ENCODE results near the gene ETNK2. TPM values are rescaled to one million over a fixed set of nuclear protein-coding genes. Genes with fewer than 3 reads are reported as not detected.
A peak's percentile ranks its signal among the peaks of the same experiment; 100 is the strongest.
"Not testable (repeated sequence)": the region's sequence is repeated elsewhere in the genome, so short reads cannot be mapped to it uniquely, and the experiment has no call there.

The ETNK2 gene
- polyA plus RNA-seq, 1 donor = 34.3 TPM

DNA sequence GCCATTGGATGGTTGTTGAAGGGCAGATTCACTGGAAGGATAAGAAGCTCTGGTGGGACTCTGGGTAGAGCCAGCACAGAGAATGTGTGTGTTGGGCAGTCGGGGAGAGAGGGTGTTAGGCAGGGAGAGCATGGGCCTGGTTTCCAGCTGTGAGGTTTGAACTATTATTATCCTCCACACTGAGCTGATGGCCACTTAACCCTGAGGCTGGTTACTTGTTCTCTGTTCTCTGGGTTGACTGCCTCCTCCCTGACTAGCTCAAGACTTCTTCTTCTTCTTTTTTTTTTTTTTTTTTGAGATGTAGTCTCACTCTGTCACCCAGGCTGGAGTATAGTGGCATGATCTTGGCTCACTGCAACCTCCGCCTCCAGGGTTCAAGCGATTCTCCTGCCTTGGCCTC lies 61.7 kb downstream of the ETNK2 start:
- H3K27ac ChIP-seq (ENCODE audit: low read length); H3K36me3 ChIP-seq (ENCODE audit: control insufficient read depth, insufficient read depth, low read length); H3K27me3 ChIP-seq (ENCODE audit: control insufficient read depth, insufficient read depth, low read length); H3K4me3 ChIP-seq (ENCODE audit: low read length); H3K9me3 ChIP-seq (ENCODE audit: control insufficient read depth, low read depth, low read length); DNase-seq: not testable (repeated sequence)
- no CpG with 5 or more reads among the region's 3 CpGs for WGBS (ENCODE audit: insufficient coverage, low lambda C conversion rate)
- peaks cover 55% of the 10 kb centered on the region for H3K4me1 ChIP-seq (ENCODE audit: control insufficient read depth, insufficient read depth, low read length)

DNA sequence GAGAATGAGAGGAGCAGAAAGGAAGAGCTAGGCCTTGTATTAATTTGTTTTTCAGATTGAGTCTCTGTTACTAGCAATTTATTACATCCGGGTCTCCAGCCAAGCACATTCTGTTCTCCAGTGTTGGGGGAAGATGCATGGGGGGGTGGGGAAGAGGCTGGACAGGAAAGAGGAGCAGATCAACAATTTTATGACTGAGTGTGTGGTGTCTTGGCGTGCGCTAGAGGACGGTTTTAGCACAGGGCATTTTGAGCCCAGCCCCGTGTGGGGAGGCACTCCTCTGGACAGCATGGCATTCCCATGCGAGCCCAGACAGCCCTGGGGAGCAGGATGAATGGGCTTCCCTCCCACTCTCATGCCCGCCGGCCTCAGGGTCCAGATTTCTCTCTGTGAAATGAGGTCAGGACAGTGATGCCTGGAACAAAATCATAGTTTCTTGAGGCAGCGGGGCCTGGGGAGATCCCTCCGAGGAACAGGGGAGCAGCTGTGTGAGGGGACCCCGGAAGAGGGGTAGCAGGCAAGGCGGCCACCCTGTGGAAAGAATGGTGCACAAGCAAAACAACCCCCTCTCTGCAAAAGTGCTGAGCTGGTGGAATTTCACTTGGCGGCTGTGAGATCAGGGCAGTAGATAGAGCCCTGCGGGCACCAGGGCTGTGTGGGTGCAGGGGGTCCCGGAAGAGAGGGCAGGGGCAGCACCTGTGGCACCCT lies 62.6 kb downstream of the ETNK2 start:
- Histone ChIP-seq H3K4me3 (ENCODE audit: low read length) (no peak overlapping the region), H3K36me3 (ENCODE audit: control insufficient read depth, insufficient read depth, low read length) (no peaks in the 10 kb centered on the region), H3K4me1 (ENCODE audit: control insufficient read depth, insufficient read depth, low read length) (peaks cover 62% of the 10 kb centered on the region), H3K27ac (ENCODE audit: low read length) (no peak overlapping the region), H3K27me3 (ENCODE audit: control insufficient read depth, insufficient read depth, low read length) (no peaks in the 10 kb centered on the region), H3K9me3 (ENCODE audit: control insufficient read depth, low read depth, low read length) (no peaks in the 10 kb centered on the region)
- no CpG with 5 or more reads among the region's 15 CpGs for WGBS (ENCODE audit: insufficient coverage, low lambda C conversion rate)
- no peak for DNase-seq

DNA sequence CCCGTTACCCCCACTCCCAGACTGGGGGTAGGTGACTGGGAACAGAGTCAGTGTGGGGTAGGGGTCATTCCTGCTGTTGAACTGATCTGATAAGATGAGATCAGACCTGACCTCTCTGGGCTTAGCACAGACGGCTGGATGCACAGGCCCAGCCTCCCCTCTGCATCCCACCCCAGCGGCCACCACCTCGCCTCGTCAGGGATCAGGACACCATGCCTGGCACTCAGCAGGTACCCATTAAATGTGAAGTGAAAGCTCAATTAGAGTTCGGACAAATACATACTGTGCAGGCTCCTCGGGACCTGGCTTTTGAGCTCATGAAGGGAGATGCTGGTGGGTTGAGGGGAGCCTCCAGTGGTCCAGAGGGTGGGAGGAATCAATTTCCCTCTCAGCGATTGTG lies 63.2 kb downstream of the ETNK2 start:
- no CpG with 5 or more reads among the region's 8 CpGs for WGBS (ENCODE audit: insufficient coverage, low lambda C conversion rate)
- H3K27me3 ChIP-seq (ENCODE audit: control insufficient read depth, insufficient read depth, low read length) = no peaks in the 10 kb centered on the region
- no peaks in the 10 kb centered on the region for H3K9me3 ChIP-seq (ENCODE audit: control insufficient read depth, low read depth, low read length)
- H3K36me3 ChIP-seq (ENCODE audit: control insufficient read depth, insufficient read depth, low read length) = no peaks in the 10 kb centered on the region
- DNase-seq = no peak
- H3K4me3 ChIP-seq (ENCODE audit: low read length) = no peak overlapping the region
- H3K27ac ChIP-seq (ENCODE audit: low read length) = no peak overlapping the region
- peaks cover 62% of the 10 kb centered on the region for H3K4me1 ChIP-seq (ENCODE audit: control insufficient read depth, insufficient read depth, low read length)

DNA sequence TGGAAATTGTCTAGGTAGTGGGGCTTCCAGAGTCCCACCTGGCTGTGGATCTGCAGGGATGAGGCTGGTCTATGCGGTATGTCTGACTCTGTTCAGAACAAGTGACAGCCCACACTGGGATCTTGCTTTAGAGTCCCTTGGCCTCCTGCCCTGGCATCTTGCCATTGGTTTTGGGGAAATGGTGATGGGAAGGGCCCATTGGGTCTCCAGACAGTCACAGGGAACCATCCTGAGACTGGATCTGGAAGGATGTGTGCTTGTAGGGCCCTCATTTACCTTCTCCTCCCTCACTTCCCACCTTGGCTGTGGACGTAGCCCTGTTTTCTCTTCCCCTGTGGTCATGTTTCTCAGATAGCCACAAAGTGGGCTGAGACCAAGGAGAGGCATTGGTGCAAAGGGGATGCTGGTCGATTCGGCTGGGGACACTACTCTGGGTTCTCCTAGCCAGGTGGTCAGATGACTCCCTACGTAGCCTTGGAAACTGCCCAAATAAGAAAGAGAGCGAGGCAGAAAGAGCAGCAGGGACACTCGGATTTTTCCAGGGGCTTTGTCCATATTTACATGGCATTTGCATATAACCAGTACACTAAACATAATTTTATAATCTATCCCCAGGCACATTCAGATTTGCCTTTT lies 63.8 kb downstream of the ETNK2 start:
- no peak overlapping the region for H3K4me3 ChIP-seq (ENCODE audit: low read length)

DNA sequence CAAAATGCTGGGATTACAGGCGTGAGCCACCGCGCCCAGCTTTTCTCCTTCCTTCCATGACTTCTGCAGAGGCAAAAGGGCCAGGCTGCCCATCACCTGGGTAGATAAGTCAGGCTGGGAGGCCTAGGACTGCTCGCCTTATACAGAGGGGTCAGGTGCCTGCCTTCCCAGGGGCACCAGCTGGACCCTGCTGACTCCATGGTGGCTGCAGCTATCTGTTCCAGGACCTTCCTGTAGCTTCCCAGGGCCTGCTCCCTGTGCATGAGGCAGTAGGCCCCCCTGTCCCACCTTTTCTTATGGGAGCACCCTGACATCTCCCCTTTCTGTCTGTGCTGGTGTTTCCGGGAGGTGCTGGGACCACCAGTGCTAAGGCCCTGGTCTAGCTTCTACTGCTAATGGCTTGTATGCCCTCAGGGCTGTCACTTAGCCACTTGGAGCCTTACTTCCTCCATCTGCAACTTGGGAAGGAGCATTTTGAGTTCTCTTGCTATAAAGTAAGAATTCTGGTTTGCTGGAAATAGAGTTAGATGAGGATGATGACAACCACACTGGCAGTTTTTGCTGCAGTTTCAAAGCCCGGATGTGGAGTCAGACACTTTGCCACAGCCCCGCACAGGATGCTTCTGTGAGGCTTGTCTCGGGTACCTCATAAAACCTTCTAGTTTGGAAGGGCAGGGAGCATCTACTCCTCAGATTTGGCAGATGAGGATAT lies 64.5 kb downstream of the ETNK2 start:
- Histone ChIP-seq H3K9me3 (ENCODE audit: control insufficient read depth, low read depth, low read length) (no peaks in the 10 kb centered on the region), H3K27me3 (ENCODE audit: control insufficient read depth, insufficient read depth, low read length) (no peaks in the 10 kb centered on the region), H3K4me3 (ENCODE audit: low read length) (no peak overlapping the region), H3K36me3 (ENCODE audit: control insufficient read depth, insufficient read depth, low read length) (no peaks in the 10 kb centered on the region), H3K4me1 (ENCODE audit: control insufficient read depth, insufficient read depth, low read length) (peaks cover 63% of the 10 kb centered on the region), H3K27ac (ENCODE audit: low read length) (no peak overlapping the region)
- WGBS (ENCODE audit: insufficient coverage, low lambda C conversion rate) = no CpG with 5 or more reads among the region's 8 CpGs
- no peak for DNase-seq

More for the DNA sequence above, 63.8 kb downstream of the ETNK2 start:
- DNase-seq = no peak
- no peaks in the 10 kb centered on the region for H3K9me3 ChIP-seq (ENCODE audit: control insufficient read depth, low read depth, low read length)
- no peaks in the 10 kb centered on the region for H3K36me3 ChIP-seq (ENCODE audit: control insufficient read depth, insufficient read depth, low read length)
- peaks cover 63% of the 10 kb centered on the region for H3K4me1 ChIP-seq (ENCODE audit: control insufficient read depth, insufficient read depth, low read length)
- no CpG with 5 or more reads among the region's 7 CpGs for WGBS (ENCODE audit: insufficient coverage, low lambda C conversion rate)
- H3K27me3 ChIP-seq (ENCODE audit: control insufficient read depth, insufficient read depth, low read length) = no peaks in the 10 kb centered on the region
- H3K27ac ChIP-seq (ENCODE audit: low read length) = no peak overlapping the region

DNA sequence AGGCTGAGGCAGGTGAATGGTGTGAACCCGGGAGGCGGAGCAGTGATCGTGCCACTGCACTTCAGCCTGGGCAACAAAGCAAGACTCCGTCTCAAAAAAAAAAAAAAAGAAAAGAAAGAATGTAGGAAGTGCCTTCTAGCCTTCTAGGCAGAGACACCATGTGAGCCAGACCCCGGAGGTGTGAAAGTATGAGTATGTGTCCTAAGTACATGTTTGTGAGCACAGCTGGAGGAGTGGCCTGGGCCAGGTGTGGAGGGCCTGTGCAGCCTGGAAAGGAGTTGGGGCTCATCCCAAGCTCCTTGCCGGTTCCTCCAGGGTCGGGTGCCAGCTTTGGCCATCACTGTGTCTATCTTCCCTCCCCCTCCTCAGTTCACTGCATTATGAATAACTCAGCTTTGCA lies 66.0 kb downstream of the ETNK2 start:
- no peak for DNase-seq
- 17% methylated on average over 1 of the region's 7 CpGs for WGBS (ENCODE audit: insufficient coverage, low lambda C conversion rate)
- Histone ChIP-seq H3K27ac (ENCODE audit: low read length) (no peak overlapping the region), H3K9me3 (ENCODE audit: control insufficient read depth, low read depth, low read length) (no peaks in the 10 kb centered on the region), H3K36me3 (ENCODE audit: control insufficient read depth, insufficient read depth, low read length) (no peaks in the 10 kb centered on the region), H3K4me1 (ENCODE audit: control insufficient read depth, insufficient read depth, low read length) (peaks cover 64% of the 10 kb centered on the region), H3K27me3 (ENCODE audit: control insufficient read depth, insufficient read depth, low read length) (no peaks in the 10 kb centered on the region), H3K4me3 (ENCODE audit: low read length) (no peak overlapping the region)

DNA sequence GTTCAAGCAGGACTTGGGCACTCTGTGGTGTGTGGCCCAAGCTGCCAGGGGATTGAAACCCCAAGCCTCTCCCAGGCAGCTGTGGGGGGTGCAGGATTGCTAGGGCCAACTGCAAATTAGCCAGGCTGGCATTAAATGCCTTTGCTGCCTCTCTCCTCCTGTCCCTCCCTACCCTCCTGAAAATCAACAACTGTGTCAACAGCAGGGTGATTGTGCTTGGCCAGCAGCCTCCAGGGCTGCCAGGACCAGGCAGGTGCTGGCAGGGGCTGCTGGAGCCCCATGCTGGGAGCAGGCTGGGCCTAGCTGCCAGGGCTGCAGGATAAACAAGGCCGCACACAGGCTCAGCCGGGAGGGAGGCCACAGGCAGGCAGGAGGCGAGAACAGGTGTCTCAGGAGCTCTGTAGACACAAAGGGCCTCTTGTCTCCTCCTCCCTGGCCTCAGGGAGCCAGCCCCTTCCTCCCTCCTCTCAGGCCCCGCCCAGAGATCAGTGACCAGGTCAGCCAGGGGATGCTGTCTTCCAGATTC lies 67.5 kb downstream of the ETNK2 start:
- H3K27ac ChIP-seq (ENCODE audit: low read length) = peak overlapping the region; percentile 92
- H3K27me3 ChIP-seq (ENCODE audit: control insufficient read depth, insufficient read depth, low read length) = no peaks in the 10 kb centered on the region
- peak; percentile 60 to 82 for DNase-seq
- H3K9me3 ChIP-seq (ENCODE audit: control insufficient read depth, low read depth, low read length) = no peaks in the 10 kb centered on the region
- no CpG with 5 or more reads among the region's 4 CpGs for WGBS (ENCODE audit: insufficient coverage, low lambda C conversion rate)
- no peaks in the 10 kb centered on the region for H3K36me3 ChIP-seq (ENCODE audit: control insufficient read depth, insufficient read depth, low read length)
- H3K4me3 ChIP-seq (ENCODE audit: low read length) = no peak overlapping the region
- H3K4me1 ChIP-seq (ENCODE audit: control insufficient read depth, insufficient read depth, low read length) = peaks cover 69% of the 10 kb centered on the region

DNA sequence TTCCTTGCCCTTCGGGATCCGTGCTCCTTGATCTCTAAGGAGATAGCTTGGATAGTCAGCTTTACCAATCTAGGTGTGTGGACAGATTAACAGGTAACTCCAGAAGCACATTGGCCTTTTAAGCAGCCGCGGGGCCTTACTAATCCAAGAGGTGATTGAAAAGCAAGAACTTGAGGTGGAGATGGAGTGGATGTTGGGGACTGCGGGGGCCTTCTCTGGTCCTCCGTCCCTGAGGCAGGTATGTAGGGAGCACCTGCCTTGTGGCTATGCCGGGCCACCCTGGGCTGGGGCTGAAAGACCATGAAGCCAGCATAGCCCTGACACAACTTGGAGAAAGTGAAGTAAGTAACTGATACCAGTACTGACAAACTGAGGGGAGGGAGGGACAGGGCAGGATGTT lies 68.4 kb downstream of the ETNK2 start:
- Histone ChIP-seq H3K4me3 (ENCODE audit: low read length) (no peak overlapping the region), H3K36me3 (ENCODE audit: control insufficient read depth, insufficient read depth, low read length) (no peaks in the 10 kb centered on the region), H3K9me3 (ENCODE audit: control insufficient read depth, low read depth, low read length) (no peaks in the 10 kb centered on the region), H3K27ac (ENCODE audit: low read length) (peak overlapping the region; percentile 92), H3K4me1 (ENCODE audit: control insufficient read depth, insufficient read depth, low read length) (peaks cover 67% of the 10 kb centered on the region), H3K27me3 (ENCODE audit: control insufficient read depth, insufficient read depth, low read length) (no peaks in the 10 kb centered on the region)
- DNase-seq = no peak
- no CpG with 5 or more reads among the region's 7 CpGs for WGBS (ENCODE audit: insufficient coverage, low lambda C conversion rate)

DNA sequence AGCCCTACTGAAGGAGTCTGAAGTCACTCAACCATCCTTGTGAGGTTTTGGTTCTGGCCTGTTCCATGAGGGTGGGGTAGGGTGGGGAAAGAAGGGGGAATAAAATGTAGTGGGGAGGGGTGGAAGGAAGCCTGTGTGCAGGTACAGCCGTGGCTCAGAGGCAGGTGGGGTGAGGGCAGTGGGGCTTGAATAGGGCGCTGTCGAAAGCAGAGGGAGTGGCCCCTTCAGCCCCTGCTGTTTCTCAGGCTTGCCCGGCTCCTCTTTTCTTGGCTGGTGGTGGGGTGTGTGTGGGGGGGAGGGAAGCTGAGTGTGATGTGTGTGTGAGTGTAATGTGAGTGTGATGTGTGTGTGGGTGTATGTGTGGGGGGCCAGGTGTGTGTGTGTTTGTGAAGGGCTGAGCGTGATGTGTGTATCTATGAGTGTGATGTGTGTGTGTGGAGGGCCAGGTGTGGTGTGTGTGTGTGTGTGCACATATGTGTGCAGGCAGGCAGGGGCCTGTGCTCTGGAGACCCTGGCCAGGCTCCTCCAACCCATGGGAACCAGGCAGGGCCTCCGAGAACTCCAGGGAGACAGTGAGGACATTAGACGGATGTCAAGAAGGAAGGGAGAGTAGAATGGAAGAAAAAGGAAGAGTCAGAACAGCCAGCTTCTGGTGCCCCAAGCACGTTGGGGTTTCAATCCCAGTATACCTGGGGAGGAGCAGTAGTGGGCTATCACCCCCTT lies 69.9 kb downstream of the ETNK2 start:
- Histone ChIP-seq H3K9me3 (ENCODE audit: control insufficient read depth, low read depth, low read length) (no peaks in the 10 kb centered on the region), H3K27ac (ENCODE audit: low read length) (no peak overlapping the region), H3K4me3 (ENCODE audit: low read length) (no peak overlapping the region), H3K27me3 (ENCODE audit: control insufficient read depth, insufficient read depth, low read length) (no peaks in the 10 kb centered on the region), H3K4me1 (ENCODE audit: control insufficient read depth, insufficient read depth, low read length) (peaks cover 73% of the 10 kb centered on the region), H3K36me3 (ENCODE audit: control insufficient read depth, insufficient read depth, low read length) (no peaks in the 10 kb centered on the region)
- no CpG with 5 or more reads among the region's 8 CpGs for WGBS (ENCODE audit: insufficient coverage, low lambda C conversion rate)
- DNase-seq = no peak

DNA sequence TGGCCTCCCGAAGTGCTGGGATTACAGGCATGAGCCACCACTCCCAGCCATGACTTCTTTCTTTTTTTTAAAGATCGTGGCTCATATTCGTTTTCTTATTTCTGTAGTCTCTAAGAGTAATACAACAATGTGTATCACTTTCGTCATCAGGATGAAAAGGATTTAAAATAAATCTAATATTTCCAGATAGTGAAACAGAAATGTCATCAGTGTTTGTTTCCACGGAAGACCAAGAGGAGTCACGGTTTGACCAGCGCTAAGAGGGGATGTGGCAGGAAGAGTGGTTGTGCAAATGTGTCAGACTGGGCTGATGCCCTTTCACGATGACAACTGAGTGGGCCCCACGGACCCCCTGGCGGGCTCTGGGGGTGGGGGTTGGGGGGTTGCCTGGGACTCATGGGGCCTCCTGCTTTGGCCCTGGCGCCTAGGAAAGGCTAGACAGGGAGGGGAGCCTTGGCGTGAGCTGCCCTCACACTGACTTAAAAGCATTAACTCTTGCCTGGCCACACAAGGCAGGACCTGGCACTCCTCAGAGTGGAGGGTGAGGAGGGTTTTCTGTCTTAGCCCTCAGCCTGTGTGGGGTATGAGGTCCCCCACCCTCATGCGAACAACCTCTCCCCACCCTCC lies 70.6 kb downstream of the ETNK2 start:
- Histone ChIP-seq H3K27ac (ENCODE audit: low read length) (no peak overlapping the region), H3K4me1 (ENCODE audit: control insufficient read depth, insufficient read depth, low read length) (peaks cover 80% of the 10 kb centered on the region), H3K36me3 (ENCODE audit: control insufficient read depth, insufficient read depth, low read length) (no peaks in the 10 kb centered on the region), H3K4me3 (ENCODE audit: low read length) (no peak overlapping the region), H3K27me3 (ENCODE audit: control insufficient read depth, insufficient read depth, low read length) (no peaks in the 10 kb centered on the region), H3K9me3 (ENCODE audit: control insufficient read depth, low read depth, low read length) (no peaks in the 10 kb centered on the region)
- DNase-seq = no peak
- WGBS (ENCODE audit: insufficient coverage, low lambda C conversion rate) = 63% methylated on average over 2 of the region's 13 CpGs

All from large intestine (tissue), 3 donors.